Cardiac septum (tissue), 1 donor: ENCODE results near the gene RAB34. TPM values are rescaled to one million over a fixed set of nuclear protein-coding genes. Genes with fewer than 3 reads are reported as not detected.

Source experiments
- DNase-seq: peaks from one replicate; pipeline ENCODE4 v3.0.0-alpha.2; 2020; ENCODE audit warnings: low spot score
- intact Hi-C: fragments of 100-400 bp; cut with DNase I; formaldehyde crosslinking; loops from one replicate; pipeline ENCODE4 v1.14.0; 2022
- total RNA-seq: library from RNA; stranded (reverse); fragmentation: NEBNext Ultra II Directional; extraction: Animal tissue kit (Norgen Biotek cat#: 25700); gene quantifications from one replicate; pipeline ENCODE4 v1.2.1, GENCODE V29; 2021
- donor health status: DM: no; HTN: no; CAD: no.

The RAB34 gene
- total RNA-seq, 1 donor from 2014 or later: 15.3 TPM

DNA sequence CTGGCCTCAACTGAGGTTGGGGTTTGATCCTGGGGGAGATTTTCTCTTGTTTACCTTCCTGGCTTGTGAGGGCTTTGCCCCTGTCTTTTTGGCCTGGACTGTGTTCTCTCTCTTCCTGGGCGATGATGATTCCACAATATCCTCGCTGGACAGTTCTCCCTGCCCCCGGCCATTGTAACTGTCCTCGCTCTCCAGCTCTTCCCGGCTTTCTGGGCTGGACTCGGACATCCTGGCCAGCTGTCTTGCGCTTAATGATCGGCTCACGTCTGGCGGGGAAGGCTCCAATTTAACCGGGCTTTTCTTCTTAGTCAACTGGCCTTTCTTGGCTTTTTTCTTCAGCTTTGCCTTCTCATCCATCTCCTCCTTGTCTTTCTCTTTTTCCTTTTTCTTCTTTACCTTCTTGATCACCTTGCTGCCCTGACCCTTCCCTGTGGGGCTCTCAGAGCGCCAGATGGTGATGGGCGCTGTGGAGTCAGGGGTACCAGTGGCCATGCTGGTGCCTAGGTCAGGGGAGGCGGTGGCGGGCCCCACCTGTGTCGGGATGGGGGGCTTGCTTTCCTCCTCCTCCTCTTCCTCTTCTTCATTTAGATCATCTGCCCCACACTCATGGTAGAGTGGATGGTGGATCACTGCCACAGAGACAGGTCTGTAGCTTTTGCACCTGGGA, 14.0 kb downstream of the RAB34 start:
- intact Hi-C loops: no loop called here
- DNase-seq: no peak

- intact Hi-C loops: no loop called here
- no peak for DNase-seq
Observed at GRCh38 chr17:28702752-28703150, 14.9 kb downstream of the RAB34 start.

DNA sequence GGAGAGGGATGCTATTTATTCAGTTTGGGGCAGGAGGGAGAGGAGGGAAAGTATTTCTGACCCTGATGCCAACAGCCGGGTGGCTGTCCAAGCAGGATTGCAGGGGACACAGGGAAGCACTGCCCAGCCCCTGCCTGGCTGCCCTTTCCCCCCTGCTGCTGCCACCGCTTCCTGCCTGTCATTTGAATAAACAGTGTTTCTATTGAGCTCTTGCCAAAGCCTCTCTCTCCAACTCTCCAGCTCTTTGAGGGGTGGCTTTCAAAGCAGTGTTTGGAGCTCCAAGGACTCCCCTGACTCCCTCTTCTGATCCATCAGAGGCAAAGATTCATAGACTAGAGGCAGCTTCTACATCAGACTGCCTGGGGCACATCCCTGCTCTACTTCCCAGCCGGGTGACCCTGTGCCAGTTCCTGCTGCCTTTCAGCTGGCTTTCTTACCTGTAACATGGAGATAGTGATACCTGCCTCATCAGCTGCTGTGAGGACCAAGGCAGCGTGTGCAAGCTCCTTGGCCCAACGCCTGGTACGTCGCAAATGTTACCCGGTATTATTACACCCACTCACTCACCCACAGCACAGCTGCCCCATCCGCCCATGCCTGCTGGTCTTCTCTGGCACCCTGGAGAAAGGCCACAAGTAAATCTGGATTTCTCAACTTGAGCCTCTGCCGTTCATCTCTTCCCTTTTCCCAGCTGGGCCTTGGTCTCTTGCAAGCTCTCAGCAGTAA, 15.5 kb downstream of the RAB34 start:
- no peak for DNase-seq
- intact Hi-C loops: no loop called here

DNA sequence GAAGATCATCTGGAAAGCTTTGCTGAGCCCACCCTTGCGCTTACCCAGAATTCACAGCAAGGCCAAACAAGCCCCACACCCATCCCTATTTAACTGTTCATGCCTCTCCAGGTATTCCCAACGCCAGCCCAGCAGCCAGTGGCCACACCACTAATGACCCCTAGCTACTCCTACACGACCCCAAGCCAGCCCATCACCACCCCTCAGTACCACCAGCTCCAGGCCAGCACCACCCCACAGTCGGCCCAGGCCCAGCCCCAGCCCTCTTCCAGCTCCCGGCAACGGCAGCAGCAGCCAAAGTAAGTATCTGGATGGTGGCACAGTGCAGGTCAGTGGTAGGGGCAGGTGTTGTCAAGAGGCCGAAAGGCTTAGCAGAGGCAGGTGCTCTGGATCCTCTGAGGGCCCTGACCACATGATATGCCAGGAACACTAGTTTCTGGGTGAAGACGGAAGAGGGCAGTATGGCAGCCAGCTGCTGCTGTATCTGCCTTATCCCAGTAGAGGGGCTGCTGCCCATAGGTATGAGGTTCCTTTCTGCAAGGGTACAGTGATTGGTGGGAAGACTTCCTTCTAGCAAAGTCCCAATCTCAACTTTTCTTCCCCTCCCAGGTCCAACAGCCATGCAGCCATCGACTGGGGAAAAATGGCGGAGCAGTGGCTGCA, 16.7 kb downstream of the RAB34 start:
- intact Hi-C loops: no loop called here
- DNase-seq: no peak

DNA sequence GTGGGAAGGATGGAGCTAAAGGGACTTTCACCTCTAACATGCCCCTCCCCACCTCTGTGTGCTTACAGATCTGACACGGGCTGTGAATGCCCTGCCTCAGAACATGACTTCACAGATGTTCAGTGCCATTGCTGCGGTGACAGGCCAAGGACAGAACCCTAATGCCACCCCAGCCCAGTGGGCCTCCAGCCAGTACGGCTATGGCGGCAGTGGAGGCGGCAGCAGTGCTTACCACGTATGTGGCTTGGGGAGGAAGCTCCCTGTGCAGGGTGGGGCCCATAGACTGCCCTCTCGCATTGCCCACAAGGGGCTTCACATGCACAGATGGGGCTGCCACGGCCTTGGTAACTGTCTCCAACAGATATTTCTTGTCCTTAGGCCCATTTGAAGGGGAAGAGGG, 17.4 kb downstream of the RAB34 start:
- DNase-seq: no peak
- intact Hi-C loops: no loop called here

DNA sequence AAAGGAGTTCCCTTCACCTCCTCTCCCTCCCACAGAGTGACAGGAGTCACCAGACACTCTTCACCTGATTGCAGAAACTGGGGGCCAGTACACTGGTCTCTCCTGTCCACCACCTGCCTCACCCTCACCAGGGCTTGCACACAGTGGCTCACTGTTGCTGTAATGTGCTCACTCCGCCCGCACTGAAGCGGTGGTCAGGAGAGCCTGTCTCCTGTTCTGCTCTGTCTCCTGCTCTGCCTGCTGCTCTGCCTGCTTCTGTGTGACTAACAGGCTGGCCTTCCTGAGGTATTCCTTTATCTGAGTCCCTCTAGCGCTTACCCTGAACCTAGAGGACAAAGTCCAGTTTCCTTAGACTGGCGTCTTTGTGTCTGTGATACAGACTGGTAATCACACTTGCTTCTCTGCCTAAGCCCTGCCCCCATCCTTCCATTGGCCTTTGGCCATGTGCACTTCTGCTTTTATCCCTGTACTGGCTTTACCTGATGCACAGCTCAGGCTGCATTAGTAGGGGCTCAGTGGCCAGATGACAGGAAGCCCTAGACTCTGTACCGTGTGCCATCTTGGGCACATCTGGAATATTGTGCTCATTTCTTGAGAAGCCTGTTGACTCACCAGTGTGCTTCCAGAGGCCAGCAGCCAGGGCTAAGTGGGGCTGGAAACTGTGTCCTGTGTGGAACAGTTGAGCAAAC, 19.3 kb downstream of the RAB34 start:
- no peak for DNase-seq
- intact Hi-C loops: no loop called here

DNA sequence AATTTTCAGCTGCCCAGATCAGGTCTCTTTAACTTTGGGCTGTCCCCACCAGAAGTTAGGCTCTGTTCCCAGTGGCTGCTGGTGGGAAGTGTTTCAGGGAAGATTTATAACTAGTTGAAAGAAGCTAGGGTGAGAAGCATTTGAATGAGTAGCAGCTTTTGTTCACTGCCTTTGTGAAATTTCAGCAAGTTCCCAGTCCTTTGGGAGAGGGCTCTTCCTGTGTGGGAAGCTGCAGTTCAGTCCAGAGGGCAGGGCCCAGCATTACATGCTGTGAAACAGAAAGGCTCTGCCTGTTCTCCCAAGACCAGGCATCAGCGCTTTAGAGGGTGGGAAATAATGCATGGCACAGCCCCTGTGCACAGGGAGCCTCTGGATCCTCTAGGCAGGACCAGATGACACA, 23.8 kb downstream of the RAB34 start:
- intact Hi-C loops: no loop called here

GRCh38 chr17:28689011-28689410, 28.7 kb downstream of the RAB34 start:
- DNase-seq: no peak
- intact Hi-C loops: no loop called here

More for the DNA sequence above, 23.8 kb downstream of the RAB34 start:
- DNase-seq: no peak

DNA sequence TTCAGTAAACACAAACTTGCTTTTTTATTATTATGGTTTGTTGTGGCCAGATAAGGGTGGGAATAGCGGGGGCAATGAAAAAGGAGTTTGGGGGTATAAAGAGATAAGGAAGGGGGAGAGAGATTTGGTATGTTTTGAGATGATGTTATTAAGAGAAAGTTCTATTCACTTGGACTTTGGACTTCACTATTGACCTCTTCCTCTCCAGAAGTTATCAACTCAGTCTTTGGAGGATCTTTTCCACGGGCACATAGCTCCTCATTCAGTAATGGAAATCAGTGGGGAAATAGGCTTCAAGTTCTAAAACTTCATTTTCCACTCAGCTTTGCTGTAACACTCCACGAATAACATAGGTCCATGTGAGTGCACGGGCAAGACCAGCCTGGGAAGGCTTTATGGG, 29.2 kb downstream of the RAB34 start:
- DNase-seq: no peak
- intact Hi-C loops: no loop called here

DNA sequence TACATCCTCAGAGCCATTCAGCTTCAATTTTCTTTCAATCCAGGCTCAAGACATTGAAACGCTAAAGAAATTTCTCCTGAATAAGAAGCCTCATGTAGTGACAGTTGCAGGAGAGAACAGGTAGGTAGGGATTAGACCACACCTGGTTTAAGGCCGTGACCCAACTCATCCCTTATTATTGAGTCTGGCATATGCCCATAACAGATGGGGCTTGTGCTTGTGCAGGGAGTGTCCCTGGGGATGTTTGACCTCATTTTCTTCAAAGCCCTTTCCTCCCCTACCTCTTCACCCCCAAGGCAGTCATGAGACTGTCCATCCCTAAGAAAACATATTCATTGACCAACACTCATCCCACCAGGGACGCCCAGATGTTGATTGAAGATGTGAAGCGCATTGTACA, 31.4 kb downstream of the RAB34 start:
- no peak for DNase-seq
- intact Hi-C loops: no loop called here

GRCh38 chr17:28685366-28685765, 32.3 kb downstream of the RAB34 start:
- DNase-seq: no peak
- intact Hi-C loops: no loop called here

DNA sequence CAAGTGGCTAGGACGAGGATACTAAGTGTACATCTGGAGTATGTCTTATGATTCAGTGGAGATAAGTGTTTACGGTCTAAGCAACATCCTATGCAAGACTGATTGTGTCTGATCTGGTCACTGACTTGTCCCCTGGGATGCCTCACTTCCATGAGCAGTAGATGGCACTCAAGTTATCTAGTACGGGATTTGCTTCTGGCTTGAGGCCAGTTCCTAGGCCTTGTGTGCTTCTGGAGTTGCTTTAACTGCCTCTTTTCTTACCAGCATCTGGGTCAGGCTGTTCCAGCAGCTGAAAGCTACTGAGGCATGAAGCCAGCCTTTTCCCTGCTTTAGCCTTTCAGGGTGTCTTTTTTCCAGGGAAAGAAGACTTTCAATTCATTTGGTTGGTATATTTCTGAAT, 32.7 kb downstream of the RAB34 start:
- intact Hi-C loops: no loop called here
- DNase-seq: no peak

- DNase-seq: no peak
- intact Hi-C loops: no loop called here
Observed at GRCh38 chr17:28682655-28683054, 35.0 kb downstream of the RAB34 start.

- intact Hi-C loops: no loop called here
- no peak for DNase-seq
Observed at GRCh38 chr17:28675980-28676379, 41.7 kb downstream of the RAB34 start.

GRCh38 chr17:28675490-28675889, 42.2 kb downstream of the RAB34 start:
- intact Hi-C loops: no loop called here
- DNase-seq: no peak

DNA sequence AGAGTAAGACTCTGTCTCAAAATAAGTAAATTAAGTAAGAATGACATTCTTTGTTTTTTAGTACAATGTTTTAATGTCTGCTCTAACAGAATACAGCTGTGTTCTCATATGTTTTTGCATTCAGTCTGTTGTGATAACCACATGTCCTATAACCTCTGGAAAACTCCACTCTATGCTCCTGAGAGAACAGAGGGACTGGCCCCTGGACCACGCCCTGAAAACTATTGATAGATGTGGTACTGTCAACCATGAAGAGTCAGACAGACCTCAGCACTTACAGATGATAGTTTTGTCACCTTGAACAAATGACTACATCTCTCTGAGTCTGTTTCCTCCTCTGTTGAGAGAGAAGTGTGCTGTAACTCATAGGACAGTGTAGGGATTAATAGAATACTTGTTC, 47.8 kb downstream of the RAB34 start:
- no peak for DNase-seq
- intact Hi-C loops: no loop called here

GRCh38 chr17:28667870-28668269, 49.8 kb downstream of the RAB34 start:
- DNase-seq: no peak
- intact Hi-C loops: no loop called here

DNA sequence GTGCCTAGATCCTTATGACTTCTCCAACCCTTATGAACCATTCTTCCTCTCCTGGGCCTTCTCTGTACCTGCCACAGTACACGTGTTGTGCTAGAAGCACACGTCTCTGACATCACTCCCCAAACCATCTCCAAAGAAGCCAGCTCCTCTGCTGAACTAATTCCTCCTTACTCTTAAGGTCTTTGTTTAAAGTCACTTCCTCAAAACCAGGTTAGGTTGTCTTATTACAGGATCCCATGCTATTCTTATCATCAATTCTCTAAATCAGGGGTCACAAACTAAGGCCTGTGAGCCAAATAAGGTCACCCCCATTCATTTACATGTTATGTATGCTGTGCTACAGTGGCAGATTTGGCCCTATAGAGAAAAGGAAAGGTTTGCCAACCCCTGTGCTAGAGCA, 51.7 kb downstream of the RAB34 start:
- intact Hi-C loops: no loop called here
- DNase-seq: no peak
